Small intestine (tissue), 7 donors: Measurements from ENCODE around the gene ADAMTSL3. TPM values are rescaled to one million over a fixed set of nuclear protein-coding genes. Genes with fewer than 3 reads are reported as not detected.

ENCODE experiments used
- DNase-seq, 2 donors: peaks; one replicate each; pipeline versions ENCODE4 v3.0.0 to v3.0.0-alpha.2; 2013
- FAIRE-seq: peaks from 2 replicates; lab custom pipeline; 2012; peaks lifted over from hg19 to GRCh38; lab: Jason Lieb, UNC
- H3K27ac ChIP-seq, 3 donors: one replicate each; pipeline ENCODE4 v1.5.1; 2013; ENCODE audit warnings: low read length in 2 of 3, mild to moderate bottlenecking in 2 of 3, control low read depth in 1 of 3, inconsistent platforms in 1 of 3, low read depth in 1 of 3, moderate library complexity in 1 of 3
- H3K27me3 ChIP-seq, 3 donors: one replicate each; pipeline ENCODE4 v1.6.1; 2013; ENCODE audit warnings: low read length in 3 of 3, inconsistent platforms in 1 of 3; ENCODE audit not compliant: control insufficient read depth in 3 of 3, insufficient read depth in 3 of 3
- H3K36me3 ChIP-seq, 3 donors: one replicate each; pipeline ENCODE4 v1.6.1; 2013; ENCODE audit warnings: low read length in 3 of 3, inconsistent platforms in 1 of 3, low read depth in 1 of 3, mild to moderate bottlenecking in 1 of 3, moderate library complexity in 1 of 3; ENCODE audit not compliant: control insufficient read depth in 3 of 3, insufficient read depth in 2 of 3
- H3K4me1 ChIP-seq, 3 donors: one replicate each; pipeline ENCODE4 v1.6.1; 2013; ENCODE audit warnings: low read length in 2 of 3, inconsistent platforms in 1 of 3, low read depth in 1 of 3, mild to moderate bottlenecking in 1 of 3, moderate library complexity in 1 of 3; ENCODE audit not compliant: control insufficient read depth in 3 of 3, insufficient read depth in 2 of 3
- H3K4me3 ChIP-seq, 3 donors: one replicate each; pipeline ENCODE4 v1.5.1; 2013; ENCODE audit warnings: low read length in 3 of 3, control low read depth in 1 of 3, inconsistent platforms in 1 of 3, low read depth in 1 of 3, mild to moderate bottlenecking in 1 of 3, moderate library complexity in 1 of 3
- H3K9me3 ChIP-seq, 2 donors: one replicate each; pipeline ENCODE4 v1.6.1; 2013; ENCODE audit warnings: low read depth in 1 of 2, low read length in 1 of 2; ENCODE audit not compliant: control insufficient read depth in 2 of 2, insufficient read depth in 1 of 2
- WGBS, 3 donors: extraction: QIAGEN DNeasy Blood & Tissue Kit; methylation state at CpG; one replicate each; pipeline ENCODE4 v1.1.7; 2013; 5-methylcytosine and 5-hydroxymethylcytosine counted together
- polyA plus RNA-seq, 4 donors: library from polyadenylated mRNA; stranded (reverse) in 3 of 4; unstranded in 1 of 4; fragments of 200-250 nt in 3 of 4; fragments of 120-200 nt in 1 of 4; gene quantifications; one replicate each; pipeline versions ENCODE4 v1.2.1 to v1.2.3, GENCODE V29; 2013
- donor health status: healthy with polysubstance abuse.
- donor health status: control.
- donor health status: control.
- donor health status: Bipolar disorder and iron deficiency.
- donor health status: healthy.

ADAMTSL3 gene
- polyA plus RNA-seq, 4 donors: 0.22 to 1.6 (median 0.93) TPM

GRCh38 chr15:83613714-83614113 is 40.2 kb upstream of the ADAMTSL3 start:
- no peaks in the 10 kb centered on the region for H3K9me3 ChIP-seq
- DNase-seq (no peak), FAIRE-seq (no peak)
- 68 to 78% (median 71%) methylated on average over 2 of the region's 2 CpGs for WGBS, 3 donors
- no peaks in the 10 kb centered on the region for H3K36me3 ChIP-seq
- H3K4me3 ChIP-seq: no peak overlapping the region
- H3K4me1 ChIP-seq: no peaks in the 10 kb centered on the region
- H3K27me3 ChIP-seq: no peaks in the 10 kb centered on the region
- H3K27ac ChIP-seq: no peak overlapping the region

GRCh38 chr15:83616840-83617239 is 37.1 kb upstream of the ADAMTSL3 start:
- 69 to 77% (median 71%) methylated on average over 1 of the region's 1 CpG for WGBS, 3 donors
- no peak overlapping the region for H3K27ac ChIP-seq
- FAIRE-seq (no peak), DNase-seq (no peak)
- no peak overlapping the region for H3K4me3 ChIP-seq
- H3K4me1 ChIP-seq: no peaks in the 10 kb centered on the region
- no peaks in the 10 kb centered on the region for H3K27me3 ChIP-seq
- H3K9me3 ChIP-seq: no peaks in the 10 kb centered on the region
- H3K36me3 ChIP-seq: no peaks in the 10 kb centered on the region

GRCh38 chr15:83626171-83626802 is 27.6 kb upstream of the ADAMTSL3 start:
- WGBS, 3 donors: 26 to 61% (median 36%) methylated on average over 2 of the region's 2 CpGs
- H3K27ac ChIP-seq: no peak overlapping the region
- H3K4me1 ChIP-seq: no peaks in the 10 kb centered on the region
- H3K27me3 ChIP-seq: no peaks in the 10 kb centered on the region
- FAIRE-seq (no peak), DNase-seq (no peak)
- no peaks in the 10 kb centered on the region for H3K9me3 ChIP-seq
- no peaks in the 10 kb centered on the region for H3K36me3 ChIP-seq
- H3K4me3 ChIP-seq: no peak overlapping the region

- Histone ChIP-seq H3K27me3 (no peaks in the 10 kb centered on the region), H3K4me3 (no peak overlapping the region), H3K4me1 (no peaks in the 10 kb centered on the region), H3K9me3 (no peaks in the 10 kb centered on the region), H3K36me3 (no peaks in the 10 kb centered on the region), H3K27ac (no peak overlapping the region)
- 66 to 86% (median 81%) methylated on average over 2 of the region's 2 CpGs for WGBS, 3 donors
- DNase-seq: no peak
- FAIRE-seq: no peak
Measured at GRCh38 chr15:83631534-83631933, 22.4 kb upstream of the ADAMTSL3 start.

- H3K4me1 ChIP-seq: no peaks in the 10 kb centered on the region
- peaks cover 0 to 7% of the 10 kb centered on the region in 2 donors for H3K9me3 ChIP-seq
- H3K36me3 ChIP-seq: no peaks in the 10 kb centered on the region
- H3K27ac ChIP-seq: no peak overlapping the region
- DNase-seq: no peak
- no peak for FAIRE-seq
- H3K27me3 ChIP-seq: no peaks in the 10 kb centered on the region
- no peak overlapping the region for H3K4me3 ChIP-seq
Measured at GRCh38 chr15:83643201-83643600, 10.7 kb upstream of the ADAMTSL3 start.

GRCh38 chr15:83644439-83644838 is 9.5 kb upstream of the ADAMTSL3 start:
- Histone ChIP-seq H3K27ac (no peak overlapping the region), H3K4me3 (no peak overlapping the region), H3K36me3 (no peaks in the 10 kb centered on the region), H3K9me3 (peaks cover 0 to 7% of the 10 kb centered on the region in 2 donors), H3K27me3 (no peaks in the 10 kb centered on the region), H3K4me1 (no peaks in the 10 kb centered on the region)
- WGBS, 3 donors: 81 to 87% (median 82%) methylated on average over 1 of the region's 1 CpG
- DNase-seq (no peak), FAIRE-seq (no peak)

- Histone ChIP-seq H3K9me3 (peaks cover 0 to 2% of the 10 kb centered on the region in 2 donors), H3K4me3 (no peak overlapping the region), H3K36me3 (no peaks in the 10 kb centered on the region), H3K27me3 (peaks cover 4 to 23% (median 15%) of the 10 kb centered on the region in 3 donors), H3K27ac (no peak overlapping the region), H3K4me1 (no peaks in the 10 kb centered on the region)
- 82 to 88% (median 85%) methylated on average over 2 of the region's 2 CpGs for WGBS, 3 donors
- FAIRE-seq: no peak
- DNase-seq: no peak
Measured at GRCh38 chr15:83650831-83651230, 3.1 kb upstream of the ADAMTSL3 start.

GRCh38 chr15:83651541-83651940 is 2.4 kb upstream of the ADAMTSL3 start:
- H3K9me3 ChIP-seq: peaks cover 0 to 2% of the 10 kb centered on the region in 2 donors
- H3K27me3 ChIP-seq: peaks cover 4 to 23% (median 19%) of the 10 kb centered on the region in 3 donors
- no peak overlapping the region for H3K4me3 ChIP-seq
- H3K4me1 ChIP-seq: no peaks in the 10 kb centered on the region
- H3K36me3 ChIP-seq: no peaks in the 10 kb centered on the region
- DNase-seq (no peak), FAIRE-seq (no peak)
- WGBS, 3 donors: 64 to 75% (median 68%) methylated on average over 6 of the region's 6 CpGs
- H3K27ac ChIP-seq: no peak overlapping the region
